Tongue (tissue), 2 donors: Measurements from ENCODE around the gene TMEM167A. TPM values are rescaled to one million over a fixed set of nuclear protein-coding genes. Genes with fewer than 3 reads are reported as not detected.
"Not testable (repeated sequence)": the region's sequence is repeated elsewhere in the genome, so short reads cannot be mapped to it uniquely, and the experiment has no call there.

Source experiments
- DNase-seq: peaks from one replicate; pipeline ENCODE4 v3.0.0-alpha.2; 2015
- total RNA-seq: library from RNA; depleted of rRNA; stranded (reverse); fragments of >200 nt; gene quantifications from one replicate; pipeline ENCODE4 v1.2.3, GENCODE V29; 2014

TMEM167A gene
- total RNA-seq, 1 donor from 2014 or later, result 94.4 TPM

DNA sequence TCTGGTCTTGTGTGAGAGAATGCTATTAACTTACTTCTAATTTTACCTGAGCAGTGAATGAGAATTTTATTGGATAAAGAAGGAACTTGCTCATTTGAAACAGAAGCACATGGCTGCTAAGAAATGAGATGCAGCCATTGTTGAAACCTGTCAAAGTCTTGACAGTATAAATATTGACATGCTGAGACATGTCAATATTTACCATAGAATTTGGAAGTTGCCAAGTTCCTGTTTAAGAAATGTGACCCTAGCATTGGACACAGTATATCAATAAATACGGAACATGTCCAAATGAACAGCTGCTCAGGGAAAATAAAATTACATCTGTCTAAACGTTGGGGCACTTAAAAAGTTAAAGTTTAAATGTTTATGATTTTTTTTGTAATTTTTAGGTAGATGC lies 7.9 kb upstream of the TMEM167A start:
- no peak for DNase-seq

DNA sequence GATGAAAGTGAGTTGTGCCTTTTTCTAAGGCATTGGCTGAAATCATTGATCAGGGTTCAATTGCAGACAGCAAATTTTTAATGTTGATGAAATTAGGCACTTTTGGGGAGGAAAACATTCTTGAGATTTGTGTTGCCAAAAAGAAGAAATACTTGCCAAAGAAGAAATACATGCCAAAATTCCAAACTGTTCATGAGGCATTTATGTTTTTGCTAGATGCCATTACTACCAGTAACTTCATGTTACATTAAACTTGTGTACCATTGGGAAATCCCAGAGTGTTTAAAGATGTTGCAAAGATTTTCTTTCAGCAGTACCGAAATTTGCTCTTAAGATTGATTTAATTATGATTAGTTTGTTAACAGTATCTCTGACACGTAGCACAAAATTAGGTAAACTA lies 7.1 kb upstream of the TMEM167A start:
- DNase-seq, result no peak

DNA sequence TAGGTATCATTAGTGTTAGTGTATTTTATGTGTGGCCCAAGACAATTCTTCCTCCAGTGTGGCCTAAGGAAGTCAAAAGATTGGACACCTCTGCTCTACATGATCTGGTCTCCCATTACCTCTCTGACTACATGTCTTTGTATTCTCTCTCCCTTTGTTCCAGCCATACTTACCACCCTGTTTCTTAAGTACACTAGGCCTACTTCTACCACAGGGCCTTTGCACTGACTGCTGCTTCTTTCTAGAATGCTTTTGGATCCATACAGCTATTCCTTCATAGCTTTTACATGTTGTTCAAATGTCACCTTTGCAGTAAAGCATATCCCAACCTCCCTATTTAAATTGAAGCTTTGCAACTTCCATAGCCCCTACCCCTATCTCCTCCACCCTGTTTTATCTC lies 5.6 kb upstream of the TMEM167A start:
- DNase-seq, result no peak

DNA sequence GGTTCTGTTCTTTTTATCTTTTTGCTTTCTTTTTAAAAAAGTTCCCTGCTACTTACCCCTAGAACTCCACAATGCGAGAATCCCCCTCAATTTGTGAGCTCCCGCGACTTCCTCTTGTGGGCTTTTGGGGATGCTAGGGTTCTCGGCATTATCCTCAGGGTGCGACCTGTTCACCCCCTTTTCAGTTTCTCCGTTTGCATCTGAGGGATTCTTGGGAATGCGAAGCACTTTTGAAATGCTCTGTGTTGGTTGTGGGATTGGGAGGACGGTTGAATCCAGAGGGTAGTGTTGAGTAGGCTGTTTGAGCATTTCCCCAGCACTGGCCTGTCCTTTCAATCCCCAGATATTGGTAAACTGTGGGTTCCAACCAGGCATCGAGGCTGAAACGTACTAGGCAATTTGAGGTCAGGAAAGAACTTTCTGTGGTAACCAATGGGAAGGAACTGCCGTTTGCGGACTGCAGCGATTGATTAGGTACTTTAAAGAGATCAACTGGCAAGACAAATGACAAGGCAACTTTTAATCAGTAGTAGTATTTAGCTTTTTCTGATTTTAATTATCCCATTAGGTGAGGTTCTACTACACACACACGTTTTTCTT lies 568 bp upstream of the TMEM167A start:
- DNase-seq, result no peak

DNA sequence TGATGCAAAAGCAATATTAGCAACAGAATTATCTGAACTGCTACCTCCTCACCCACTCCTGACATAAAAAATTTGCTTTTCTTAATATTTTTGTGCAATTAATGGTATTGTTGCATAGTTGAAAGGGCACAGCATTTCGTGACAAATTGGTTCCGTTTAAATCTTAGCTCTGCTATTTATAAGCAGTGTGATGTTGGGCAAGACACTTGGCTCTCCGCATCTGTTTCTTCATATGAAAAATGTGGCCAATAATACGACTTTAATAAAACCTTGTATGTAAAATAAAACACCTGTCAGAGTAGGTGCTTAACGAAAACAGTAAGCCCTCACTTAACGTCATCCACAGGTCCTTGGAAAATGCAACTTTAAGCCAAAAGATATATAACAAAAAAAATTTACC lies 4.2 kb downstream of the TMEM167A start:
- DNase-seq, result no peak

DNA sequence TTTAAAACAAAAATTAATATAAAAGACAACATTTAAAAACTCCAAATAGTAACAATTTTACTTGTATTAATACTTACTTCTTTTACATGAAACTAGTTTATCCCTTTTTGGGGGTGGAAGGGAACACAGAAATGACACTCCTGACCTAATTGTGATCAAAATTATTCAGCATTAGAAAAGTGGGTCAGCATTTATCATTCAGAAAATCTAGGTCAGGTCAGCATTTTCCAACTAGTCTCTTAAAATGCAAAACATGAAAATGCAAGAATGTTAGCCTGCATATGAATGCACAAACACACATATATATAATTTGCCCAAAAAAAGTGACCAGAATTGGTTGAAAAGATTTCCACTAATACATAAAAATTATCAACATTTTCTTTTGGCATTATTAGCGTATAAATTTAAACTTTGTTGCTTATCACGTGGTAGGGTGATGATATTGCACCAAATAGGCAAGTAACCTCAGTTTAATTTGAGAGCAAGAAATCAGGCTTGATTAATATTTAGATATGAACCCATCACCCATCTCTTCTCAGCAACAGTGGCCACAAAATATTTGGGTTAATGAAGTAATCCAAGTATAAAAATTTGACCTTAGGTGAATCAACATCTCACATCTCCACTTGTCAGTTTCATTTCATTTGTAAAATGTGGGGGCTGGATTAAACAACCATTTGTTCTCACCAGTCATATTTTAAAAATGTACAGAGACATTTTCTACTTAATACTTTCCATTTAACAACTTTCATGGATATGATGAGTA lies 5.7 kb downstream of the TMEM167A start:
- no peak for DNase-seq

DNA sequence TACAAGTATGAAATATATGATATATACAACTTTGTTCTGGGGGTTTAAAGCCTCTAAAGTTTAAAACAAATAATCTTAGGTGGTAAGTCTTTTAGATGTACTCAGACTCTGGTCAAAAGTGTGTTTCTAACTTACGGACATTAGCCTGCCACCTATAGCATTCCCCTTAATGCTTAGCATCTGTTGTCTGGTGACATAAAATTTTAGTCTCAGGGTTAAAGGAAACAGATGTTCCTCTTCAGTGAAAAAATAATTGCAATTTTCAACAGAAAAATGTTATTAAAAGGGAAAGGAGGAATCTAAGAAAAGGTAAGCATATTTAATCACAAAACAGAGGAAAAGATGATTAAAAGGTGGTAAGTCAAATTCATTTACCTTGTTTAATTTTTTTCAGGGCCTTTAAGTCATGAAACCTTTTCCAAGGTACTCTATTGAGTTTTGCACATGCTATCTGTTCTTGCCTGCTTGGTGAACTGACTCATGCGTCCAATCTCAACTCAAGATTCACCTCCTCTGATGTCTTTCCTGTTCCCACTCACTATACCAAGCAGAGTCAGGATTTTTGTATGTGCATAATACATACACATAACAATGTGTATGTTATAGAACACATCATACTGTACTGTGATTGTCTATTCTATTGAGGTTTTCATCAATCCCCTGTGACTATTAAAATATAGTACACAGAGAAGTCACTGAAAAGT lies 7.9 kb downstream of the TMEM167A start:
- DNase-seq, result no peak

DNA sequence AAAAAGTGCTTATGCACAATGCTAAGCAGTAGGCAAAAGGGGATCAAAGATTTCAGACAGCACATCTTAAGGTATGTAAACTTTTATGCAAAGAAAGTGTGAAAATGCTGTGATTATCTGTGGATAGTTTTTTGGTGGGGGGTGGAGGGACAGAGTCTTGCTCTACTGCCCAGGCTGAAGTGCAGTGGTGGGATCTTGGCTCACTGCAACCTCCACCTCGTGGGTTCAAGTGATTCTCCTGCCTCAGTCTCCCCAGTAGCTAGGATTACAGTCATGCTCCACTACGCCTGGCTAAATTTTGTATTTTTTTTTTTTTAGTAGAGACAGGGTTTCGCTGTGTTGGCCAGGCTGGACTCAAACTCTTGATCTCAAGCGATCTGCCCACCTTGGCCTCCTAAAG lies 9.8 kb downstream of the TMEM167A start:
- not testable (repeated sequence) for DNase-seq

DNA sequence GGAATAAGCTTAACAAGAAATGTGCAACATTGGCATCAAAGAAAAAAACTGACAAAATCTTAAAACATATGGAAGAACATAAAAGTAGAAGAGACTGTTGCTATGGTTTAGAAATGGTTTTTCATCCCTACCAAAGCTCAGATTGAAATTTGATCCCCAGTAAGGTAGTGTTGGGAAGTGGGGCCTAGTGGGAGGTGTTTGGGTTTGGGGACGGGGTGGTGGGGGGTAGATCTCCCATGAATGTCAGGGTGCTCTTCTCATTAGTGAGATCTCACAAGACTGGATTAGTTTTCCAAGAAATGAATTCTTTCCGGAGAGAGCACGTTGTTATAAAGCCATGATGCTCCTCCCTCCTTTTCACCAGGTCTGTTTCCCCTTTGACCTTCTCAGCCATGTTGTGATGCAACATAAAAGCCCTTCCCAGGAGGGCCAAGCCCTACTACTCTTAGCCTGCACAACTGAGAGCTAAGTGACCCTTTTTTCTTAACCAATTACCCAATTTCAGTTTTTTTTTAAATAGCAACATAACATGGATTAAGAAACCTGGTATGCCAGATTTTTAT lies 10.6 kb downstream of the TMEM167A start:
- DNase-seq, result no peak

DNA sequence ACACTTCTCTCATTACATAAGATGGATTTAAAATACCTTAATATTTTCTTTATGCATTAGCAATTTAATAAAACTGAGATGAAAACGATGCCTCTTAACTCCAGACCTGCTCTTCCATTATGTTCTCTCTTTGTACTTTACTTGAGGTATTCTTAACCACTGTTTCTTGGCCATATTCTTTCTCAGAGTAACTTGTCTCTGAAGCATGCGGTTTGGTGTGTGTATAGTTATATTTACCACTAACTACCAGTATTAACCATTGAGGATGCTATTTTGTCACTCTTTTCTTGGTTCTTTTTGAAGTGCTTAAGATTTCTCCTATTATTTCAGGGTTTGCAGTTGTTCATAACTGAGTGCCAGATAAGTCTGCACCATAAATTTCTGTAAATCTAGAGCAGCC lies 17.9 kb downstream of the TMEM167A start:
- DNase-seq, result no peak

DNA sequence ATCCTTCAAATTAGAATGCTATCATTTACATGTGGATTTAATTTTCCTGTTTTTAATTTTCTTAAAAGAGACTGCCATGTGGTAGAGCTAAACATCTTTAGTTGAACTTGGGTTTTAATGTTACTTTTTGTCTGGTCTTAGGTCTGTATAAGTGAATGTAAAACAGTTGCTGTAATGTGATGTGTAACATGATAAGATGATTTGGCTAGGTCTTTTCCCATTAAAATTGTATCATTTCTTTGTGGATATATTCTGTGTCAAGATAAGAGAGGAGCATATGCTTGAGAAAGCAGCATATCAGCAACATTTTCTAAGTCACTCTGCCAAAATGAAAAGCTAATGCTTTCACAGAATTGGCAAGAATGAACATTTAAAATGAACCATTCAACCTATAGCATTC lies 18.5 kb downstream of the TMEM167A start:
- no peak for DNase-seq

DNA sequence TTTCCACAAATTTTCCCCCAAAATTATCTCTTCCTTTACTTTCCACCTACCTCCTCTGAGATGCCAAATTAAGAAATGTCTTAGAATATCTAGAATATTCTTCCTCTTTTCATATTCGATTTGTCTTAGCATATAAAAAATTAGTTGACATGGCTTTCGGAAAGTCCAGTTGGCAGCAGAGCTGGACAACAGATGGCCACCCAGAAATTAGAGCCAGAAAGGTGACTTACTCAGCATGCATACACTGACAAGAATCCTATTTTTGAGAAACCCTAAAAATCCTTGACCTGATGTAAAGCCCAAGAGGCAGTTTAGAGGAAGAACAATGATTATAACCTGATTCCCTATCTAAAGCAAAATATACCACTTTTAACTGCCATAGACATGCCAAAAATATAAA lies 22.0 kb downstream of the TMEM167A start:
- no peak for DNase-seq

DNA sequence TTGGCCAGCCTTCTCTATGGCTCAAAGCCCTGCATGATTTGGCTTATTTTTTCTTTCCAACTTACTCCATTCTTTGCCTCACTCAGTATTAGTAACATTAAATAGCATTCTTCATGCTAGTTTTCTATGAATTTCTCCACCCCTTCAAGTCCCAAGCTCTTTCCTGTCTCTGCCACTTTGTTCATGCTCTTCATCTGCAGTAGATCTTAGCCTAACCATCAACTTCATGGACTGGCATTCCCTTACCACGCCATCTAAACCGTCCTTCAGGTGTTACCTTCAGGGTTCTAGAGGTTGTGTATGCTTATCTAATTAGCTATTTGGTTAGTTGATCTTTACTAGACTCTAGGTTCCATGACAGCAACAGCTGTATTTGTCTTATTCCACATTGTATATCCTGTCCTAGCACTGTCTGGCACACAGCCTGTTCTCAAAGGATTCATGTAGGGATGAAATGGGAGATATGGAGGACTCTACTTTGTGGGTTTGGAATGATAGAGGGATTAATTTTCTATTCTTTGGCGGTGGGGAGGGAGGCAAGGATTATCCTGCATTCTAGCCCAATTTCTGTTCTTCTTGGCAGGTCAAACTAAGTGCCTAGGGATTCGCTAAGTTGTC lies 26.4 kb downstream of the TMEM167A start:
- DNase-seq, result no peak

DNA sequence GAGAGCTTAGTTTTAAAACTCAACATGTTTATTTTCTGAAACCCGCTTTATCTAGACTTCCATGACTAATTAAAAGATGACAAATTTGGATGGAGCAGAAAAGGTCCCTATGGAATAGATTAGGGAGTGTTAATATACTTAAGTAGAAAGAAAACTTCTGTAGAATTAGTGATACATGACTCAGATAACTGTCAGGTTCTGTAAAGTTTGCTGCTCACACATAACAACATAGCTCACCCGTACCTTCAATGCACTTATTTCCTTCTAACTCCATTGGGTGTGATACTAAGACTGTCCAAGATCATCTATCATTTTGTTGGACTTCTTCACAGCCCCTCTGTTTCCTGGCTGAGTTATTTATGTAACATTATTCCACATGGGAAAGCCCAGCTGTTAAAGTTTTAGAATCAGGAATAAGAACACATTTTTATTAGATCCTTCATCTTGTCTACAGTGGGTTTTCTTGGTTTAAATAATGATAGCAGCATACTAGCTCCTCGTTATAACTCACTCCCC lies 27.8 kb downstream of the TMEM167A start:
- DNase-seq, result no peak

DNA sequence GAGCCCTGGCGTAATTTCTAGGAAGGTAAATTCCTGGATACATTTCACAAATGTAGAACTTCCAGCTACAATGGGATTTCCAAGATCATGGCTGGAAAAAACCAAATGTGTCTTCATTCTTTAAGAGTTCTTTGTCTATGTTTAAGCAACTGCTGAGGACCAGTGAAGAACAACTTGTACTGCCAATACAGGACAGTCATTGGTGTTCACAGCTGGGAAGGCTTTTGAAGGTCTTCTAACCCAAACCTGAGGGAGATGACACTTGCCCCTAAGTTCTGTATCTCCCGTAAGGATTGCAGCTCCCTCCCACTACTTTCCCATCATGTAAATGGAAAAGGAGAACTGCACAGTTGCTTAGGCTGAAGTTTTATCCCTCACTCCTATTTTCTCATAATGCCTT lies 28.4 kb downstream of the TMEM167A start:
- no peak for DNase-seq

DNA sequence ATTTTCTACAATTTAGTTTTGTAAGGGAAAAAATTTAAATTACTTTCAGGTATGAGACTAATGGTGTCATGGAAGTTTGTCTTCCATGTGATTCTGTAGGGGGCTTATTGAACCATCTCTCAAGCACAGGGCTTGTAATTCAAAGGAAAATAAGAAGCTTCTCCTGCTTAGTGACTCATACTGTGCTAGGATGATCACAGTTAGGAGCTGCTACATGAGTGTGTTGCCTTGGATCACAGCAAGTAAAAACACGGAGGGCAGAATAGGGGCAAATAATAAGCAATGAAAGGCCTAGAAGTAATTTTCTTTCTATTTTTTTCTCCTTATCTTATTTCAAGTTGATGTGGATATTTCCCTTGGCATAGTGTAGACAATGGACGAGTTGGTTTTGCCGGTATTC lies 28.9 kb downstream of the TMEM167A start:
- no peak for DNase-seq

DNA sequence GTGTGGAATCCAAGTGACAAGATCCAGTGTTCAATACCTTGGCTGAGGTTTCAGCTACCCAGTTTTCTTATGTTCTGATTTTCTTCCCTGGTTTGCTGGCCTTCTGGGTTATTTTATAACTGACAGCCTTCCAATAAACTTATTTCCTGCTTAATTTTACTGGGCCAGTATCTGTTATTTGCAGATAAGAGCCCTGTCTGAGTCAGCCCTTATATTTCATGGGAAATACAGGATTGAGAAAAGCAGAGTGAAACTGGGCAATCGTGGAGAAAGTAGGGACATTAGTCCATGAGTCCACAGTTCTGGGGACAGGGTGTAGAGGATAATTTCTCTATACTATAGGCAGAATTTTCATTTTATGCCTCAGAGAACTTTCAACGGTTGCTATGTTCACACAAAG lies 32.3 kb downstream of the TMEM167A start:
- no peak for DNase-seq

DNA sequence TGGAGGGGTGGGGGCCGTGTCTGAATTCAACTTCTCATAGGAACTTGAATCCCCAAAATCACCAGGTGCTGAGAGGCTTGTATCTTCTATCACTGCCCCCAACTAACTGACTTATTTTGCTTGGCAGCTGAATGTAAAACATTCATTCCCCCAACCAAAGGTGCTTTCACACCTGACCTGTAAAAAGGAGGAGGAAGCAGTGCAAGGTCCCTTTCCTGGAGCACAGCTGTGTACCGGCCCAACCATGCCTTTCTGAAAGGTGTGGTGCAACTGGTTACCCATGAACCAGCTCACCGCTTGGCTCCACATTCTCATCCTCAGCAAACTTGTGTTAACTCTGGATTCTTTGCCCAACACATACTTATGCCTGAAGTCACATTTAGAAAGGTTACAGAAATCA lies 34.7 kb downstream of the TMEM167A start:
- no peak for DNase-seq

DNA sequence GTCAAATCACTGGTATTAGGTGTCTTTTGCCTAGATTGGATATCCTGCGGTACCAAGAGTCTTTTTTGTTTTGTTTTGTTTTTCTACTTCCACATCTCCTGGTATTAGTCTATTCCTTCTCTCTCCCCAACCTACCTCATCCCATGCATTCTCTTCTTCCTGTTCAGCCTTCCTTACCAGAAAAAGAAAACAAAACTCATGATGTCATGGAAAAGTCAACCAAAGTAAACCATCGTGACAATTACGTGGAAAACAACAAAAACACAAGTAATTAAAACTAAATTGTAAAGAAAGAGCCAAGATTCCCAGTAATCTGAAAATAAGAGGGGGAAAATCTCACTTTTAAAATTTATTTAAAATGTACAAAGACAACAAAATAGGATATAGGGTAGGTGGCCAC lies 38.3 kb downstream of the TMEM167A start:
- no peak for DNase-seq

DNA sequence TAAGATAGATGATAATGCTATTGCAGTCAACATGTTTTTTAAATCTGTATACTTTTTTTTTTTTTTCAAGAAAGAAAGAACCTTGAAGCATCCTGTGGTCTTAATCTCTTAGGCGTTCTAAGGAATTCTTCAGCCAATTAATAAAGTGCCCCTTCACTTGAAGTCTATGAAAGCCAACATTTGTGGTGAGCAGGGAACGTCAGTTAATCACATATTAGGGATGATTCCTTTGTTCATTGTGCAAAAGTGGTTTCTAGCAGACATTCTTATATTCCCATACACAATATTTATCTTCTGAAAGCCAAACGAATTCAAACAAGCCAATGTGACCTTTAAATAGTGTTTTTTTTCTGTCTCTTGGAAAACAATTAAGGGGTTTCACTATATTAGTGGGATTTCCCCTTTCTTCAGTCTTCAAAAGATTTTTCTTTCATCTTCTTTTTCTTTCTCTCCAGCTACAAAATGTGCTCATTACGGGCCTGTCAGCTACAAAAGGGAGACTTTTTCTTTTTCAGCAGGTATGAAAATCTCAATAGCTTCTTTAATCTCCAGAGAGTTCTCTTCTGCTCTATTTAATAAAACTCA lies 40.1 kb downstream of the TMEM167A start:
- DNase-seq, result no peak

DNA sequence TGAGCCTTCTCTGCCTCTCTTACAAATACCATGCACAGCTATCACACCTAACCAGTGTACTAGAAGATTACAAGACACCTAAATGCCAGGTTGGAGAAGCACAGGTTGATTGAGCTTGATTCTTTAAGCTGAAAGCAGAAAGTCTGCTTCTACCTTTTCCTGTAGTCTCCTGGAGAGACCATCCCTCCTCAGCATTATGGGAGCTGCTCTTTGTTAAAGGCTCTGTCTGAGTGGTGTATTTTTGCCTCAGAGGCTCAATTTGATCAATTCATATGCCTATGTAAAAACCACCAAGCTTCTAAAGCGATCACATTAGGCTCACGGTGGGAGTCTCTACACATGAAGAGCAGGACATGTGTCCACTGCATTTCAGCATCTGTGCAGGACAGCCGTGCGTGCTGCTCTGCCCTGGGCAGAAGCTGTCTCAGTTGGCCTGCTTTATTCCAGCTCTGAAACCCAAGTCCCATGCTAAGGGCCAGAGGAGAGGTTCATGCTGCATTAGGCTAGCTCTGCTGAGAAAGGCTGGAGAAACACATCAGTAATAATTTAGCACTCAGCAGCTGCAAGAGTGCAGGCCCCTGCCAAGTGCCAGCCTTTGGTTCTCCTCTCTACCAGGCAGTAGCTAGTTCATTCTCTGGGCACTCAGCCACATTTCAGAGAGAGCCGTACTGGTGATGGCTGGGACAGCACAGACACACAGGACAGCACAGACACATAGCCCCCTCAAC lies 41.7 kb downstream of the TMEM167A start:
- peak; percentile 97 for DNase-seq
